Measurements from ENCODE around the gene ZAP70.
A peak's percentile ranks its signal among the peaks of the same experiment; 100 is the strongest.

DNA sequence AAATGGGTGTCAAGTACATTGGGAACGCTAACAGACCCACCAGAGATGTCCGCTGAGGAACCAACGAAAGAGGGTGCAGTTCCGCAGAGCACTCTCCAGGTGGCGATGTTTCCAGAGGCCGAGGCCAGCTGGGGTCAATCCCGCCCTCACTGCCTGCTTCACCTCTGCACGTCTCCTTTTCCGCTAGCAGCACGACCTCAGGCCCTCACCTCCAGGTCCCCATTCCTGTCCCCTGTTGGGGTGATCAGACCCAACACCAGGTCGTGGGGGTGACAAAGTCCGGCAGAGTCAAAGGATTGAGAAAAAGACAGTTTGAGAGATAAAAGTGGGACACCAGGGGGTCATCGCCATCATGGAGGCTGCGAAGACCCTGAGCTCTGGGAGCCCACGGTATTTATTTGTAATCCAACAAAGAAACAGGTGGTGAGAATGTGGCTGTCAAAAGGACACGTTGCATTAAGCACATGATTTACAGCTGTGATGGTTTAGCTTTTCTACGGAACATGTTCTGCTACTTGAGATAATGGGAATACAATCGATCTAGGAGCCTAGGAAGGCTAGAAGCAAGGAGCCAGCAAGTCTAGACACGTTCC, 27.3 kb downstream of the ZAP70 start:
- TF ChIP-seq POLR2A (IDR thresholded peaks at IDR 0.05; ENCODE audit: low read depth, low read length) (no peak), POLR2AphosphoS2 (IDR thresholded peaks at IDR 0.05; ENCODE audit: low read depth, low read length) (no peak), BHLHE40 (IDR thresholded peaks at IDR 0.05; ENCODE audit: borderline replicate concordance in 1 of 2, low read depth in 2 of 2, low read length in 1 of 2) (no peak)
- TF ChIP-seq, protein P1, sequence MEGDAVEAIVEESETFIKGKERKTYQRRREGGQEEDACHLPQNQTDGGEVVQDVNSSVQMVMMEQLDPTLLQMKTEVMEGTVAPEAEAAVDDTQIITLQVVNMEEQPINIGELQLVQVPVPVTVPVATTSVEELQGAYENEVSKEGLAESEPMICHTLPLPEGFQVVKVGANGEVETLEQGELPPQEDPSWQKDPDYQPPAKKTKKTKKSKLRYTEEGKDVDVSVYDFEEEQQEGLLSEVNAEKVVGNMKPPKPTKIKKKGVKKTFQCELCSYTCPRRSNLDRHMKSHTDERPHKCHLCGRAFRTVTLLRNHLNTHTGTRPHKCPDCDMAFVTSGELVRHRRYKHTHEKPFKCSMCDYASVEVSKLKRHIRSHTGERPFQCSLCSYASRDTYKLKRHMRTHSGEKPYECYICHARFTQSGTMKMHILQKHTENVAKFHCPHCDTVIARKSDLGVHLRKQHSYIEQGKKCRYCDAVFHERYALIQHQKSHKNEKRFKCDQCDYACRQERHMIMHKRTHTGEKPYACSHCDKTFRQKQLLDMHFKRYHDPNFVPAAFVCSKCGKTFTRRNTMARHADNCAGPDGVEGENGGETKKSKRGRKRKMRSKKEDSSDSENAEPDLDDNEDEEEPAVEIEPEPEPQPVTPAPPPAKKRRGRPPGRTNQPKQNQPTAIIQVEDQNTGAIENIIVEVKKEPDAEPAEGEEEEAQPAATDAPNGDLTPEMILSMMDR (IDR thresholded peaks at IDR 0.05 in 2 of 3, conservative IDR thresholded peaks at IDR 0.05 in 1 of 3; ENCODE audit: control insufficient read depth in 2 of 3, extremely low read depth in 1 of 3, insufficient read depth in 1 of 3, low read depth in 3 of 3, low read length in 3 of 3): peak; percentile 84 to 92 (median 87)
